Activated CD8-positive, alpha-beta T cell treated with anti-CD3 and anti-CD28 coated beads, Interleukin-2, amount 10 ng/mL, durations not matched to agents 7 days and 5 days (primary cell): ENCODE measurements around the gene KCNJ1. TPM values are rescaled to one million over a fixed set of nuclear protein-coding genes. Genes with fewer than 3 reads are reported as not detected.

Experiments used
- ATAC-seq: fragments of 150-1000 bp; cut with Tn5 transposase; one replicate; pipeline ENCODE4 v1.10.0; 2021; ENCODE audit warnings: moderate library complexity
- CTCF ChIA-PET: fragments of 350-600 bp; sonication (Branson Sonifier 250); formaldehyde crosslinking; loops from one replicate; lab custom pipeline; 2021; ENCODE audit warnings: antibody characterized with exemption; lab: Charles Lee
- POLR2A ChIA-PET: fragments of 350-600 bp; sonication (Branson Sonifier 250); formaldehyde crosslinking; loops from one replicate; lab custom pipeline; 2021; ENCODE audit warnings: antibody characterized with exemption; lab: Charles Lee
- DNase-seq: peaks from one replicate; pipeline ENCODE4 v3.0.0-alpha.2; 2020
- H3K27ac Mint-ChIP-seq: one replicate; pipeline ENCODE4 v1.8.0; 2021; ENCODE audit warnings: mild to moderate bottlenecking, mixed read lengths
- H3K27me3 Mint-ChIP-seq: one replicate; pipeline ENCODE4 v1.8.0; 2021; ENCODE audit warnings: low read depth, mixed read lengths
- H3K36me3 Mint-ChIP-seq: one replicate; pipeline ENCODE4 v1.8.0; 2021; ENCODE audit warnings: low read depth, mixed read lengths
- H3K4me1 Mint-ChIP-seq: one replicate; pipeline ENCODE4 v1.8.0; 2021; ENCODE audit warnings: low read depth, mixed read lengths
- H3K4me3 Mint-ChIP-seq: one replicate; pipeline ENCODE4 v1.8.0; 2021; ENCODE audit warnings: mild to moderate bottlenecking, mixed read lengths
- H3K9me3 Mint-ChIP-seq: one replicate; pipeline ENCODE4 v1.8.0; 2022; ENCODE audit warnings: mixed read lengths; ENCODE audit not compliant: insufficient read depth
- total RNA-seq, 2 experiments: library from RNA; stranded (reverse); gene quantifications; one replicate each; pipeline ENCODE4 v1.2.3, GENCODE V29; 2021

The KCNJ1 gene
- total RNA-seq, result not detected

- H3K27me3 Mint-ChIP-seq, result peaks cover 8% of the 10 kb centered on the region
- ChIA-PET CTCF (interaction anchor here (1.4 kb wide), 2 partner anchors 37 to 710 kb away, joined by 3 to 4 read pairs; no protein-coding TSS in a partner anchor), POLR2A (no interaction called here)
- DNase-seq, result peak; percentile 60
- no peaks in the 10 kb centered on the region for H3K4me1 Mint-ChIP-seq
- H3K4me3 Mint-ChIP-seq, result no peak within 1 kb of the TSS
- peak; percentile 45 for ATAC-seq
- H3K36me3 Mint-ChIP-seq, result no peaks in the 10 kb centered on the region
- H3K27ac Mint-ChIP-seq, result no peak within 1 kb of the TSS
- no peaks in the 10 kb centered on the region for H3K9me3 Mint-ChIP-seq
Measured at GRCh38 chr11:128867277-128867676, at the start of gene KCNJ1. KCNJ1 (minus strand) TSS chr11:128867296; CDS start chr11:128840243, 27,053 bp downstream.

- H3K27me3 Mint-ChIP-seq, result peaks cover 2% of the 10 kb centered on the region
- no peaks in the 10 kb centered on the region for H3K9me3 Mint-ChIP-seq
- ATAC-seq, result no peak
- H3K4me1 Mint-ChIP-seq, result peaks cover 4% of the 10 kb centered on the region
- CTCF ChIA-PET, result no interaction called here
- H3K27ac Mint-ChIP-seq, result no peak overlapping the region
- no peak overlapping the region for H3K4me3 Mint-ChIP-seq
- H3K36me3 Mint-ChIP-seq, result no peaks in the 10 kb centered on the region
- POLR2A ChIA-PET, result interaction anchor here (0.6 kb wide), 1 partner anchor 257 kb away, joined by 3 read pairs; no protein-coding TSS in a partner anchor
- no peak for DNase-seq
Measured at GRCh38 chr11:128916681-128917080, 49.6 kb upstream of the KCNJ1 start.

GRCh38 chr11:128916037-128916572 is 49.0 kb upstream of the KCNJ1 start:
- no peak for ATAC-seq
- no peak for DNase-seq
- H3K4me3 Mint-ChIP-seq, result no peak overlapping the region
- ChIA-PET CTCF (no interaction called here), POLR2A (no interaction called here)
- H3K4me1 Mint-ChIP-seq, result peaks cover 4% of the 10 kb centered on the region
- no peak overlapping the region for H3K27ac Mint-ChIP-seq
- no peaks in the 10 kb centered on the region for H3K9me3 Mint-ChIP-seq
- H3K36me3 Mint-ChIP-seq, result no peaks in the 10 kb centered on the region
- H3K27me3 Mint-ChIP-seq, result peaks cover 2% of the 10 kb centered on the region

- Mint-ChIP-seq H3K9me3 (no peaks in the 10 kb centered on the region), H3K4me1 (peaks cover 4% of the 10 kb centered on the region), H3K27ac (no peak overlapping the region), H3K4me3 (no peak overlapping the region), H3K36me3 (no peaks in the 10 kb centered on the region), H3K27me3 (peaks cover 2% of the 10 kb centered on the region)
- ChIA-PET POLR2A (no interaction called here), CTCF (interaction anchor here (1.0 kb wide), 1 partner anchor 11 kb away, joined by 3 read pairs; no protein-coding TSS in a partner anchor)
- DNase-seq (no peak), ATAC-seq (no peak)
Measured at GRCh38 chr11:128915149-128915521, 48.0 kb upstream of the KCNJ1 start.

GRCh38 chr11:128914216-128915148 is 47.4 kb upstream of the KCNJ1 start:
- Mint-ChIP-seq H3K36me3 (no peaks in the 10 kb centered on the region), H3K27me3 (peaks cover 6% of the 10 kb centered on the region), H3K9me3 (no peaks in the 10 kb centered on the region), H3K4me1 (peaks cover 4% of the 10 kb centered on the region), H3K27ac (no peak overlapping the region), H3K4me3 (no peak overlapping the region)
- ChIA-PET CTCF (interaction anchor here (1.0 kb wide), 1 partner anchor 10 kb away, joined by 3 read pairs; no protein-coding TSS in a partner anchor), POLR2A (no interaction called here)
- ATAC-seq, result no peak
- DNase-seq, result no peak

- no peak for ATAC-seq
- Mint-ChIP-seq H3K27ac (no peak overlapping the region), H3K27me3 (peaks cover 12% of the 10 kb centered on the region), H3K4me1 (no peaks in the 10 kb centered on the region), H3K4me3 (no peak overlapping the region), H3K36me3 (no peaks in the 10 kb centered on the region), H3K9me3 (no peaks in the 10 kb centered on the region)
- POLR2A ChIA-PET, result no interaction called here
- CTCF ChIA-PET, result no interaction called here
- DNase-seq, result no peak
Measured at GRCh38 chr11:128913806-128914205, 46.7 kb upstream of the KCNJ1 start.

- H3K4me1 Mint-ChIP-seq, result no peaks in the 10 kb centered on the region
- H3K9me3 Mint-ChIP-seq, result no peaks in the 10 kb centered on the region
- peaks cover 28% of the 10 kb centered on the region for H3K27me3 Mint-ChIP-seq
- H3K36me3 Mint-ChIP-seq, result no peaks in the 10 kb centered on the region
- no peak overlapping the region for H3K27ac Mint-ChIP-seq
- DNase-seq (no peak), ATAC-seq (no peak)
- ChIA-PET POLR2A (no interaction called here), CTCF (interaction anchor here (1.2 kb wide), 1 partner anchor 26 kb away, joined by 4 read pairs; no protein-coding TSS in a partner anchor)
- no peak overlapping the region for H3K4me3 Mint-ChIP-seq
Measured at GRCh38 chr11:128911701-128912100, 44.6 kb upstream of the KCNJ1 start.

- ChIA-PET CTCF (interaction anchor here (1.2 kb wide), 1 partner anchor 26 kb away, joined by 4 read pairs; no protein-coding TSS in a partner anchor), POLR2A (no interaction called here)
- DNase-seq, result no peak
- no peak for ATAC-seq
- Mint-ChIP-seq H3K27ac (no peak overlapping the region), H3K4me3 (no peak overlapping the region), H3K9me3 (no peaks in the 10 kb centered on the region), H3K36me3 (no peaks in the 10 kb centered on the region), H3K4me1 (peaks cover 1% of the 10 kb centered on the region), H3K27me3 (peaks cover 31% of the 10 kb centered on the region)
Measured at GRCh38 chr11:128911239-128911638, 44.1 kb upstream of the KCNJ1 start.

GRCh38 chr11:128910576-128910975 is 43.5 kb upstream of the KCNJ1 start:
- peaks cover 7% of the 10 kb centered on the region for H3K4me1 Mint-ChIP-seq
- H3K27ac Mint-ChIP-seq, result no peak overlapping the region
- ATAC-seq (no peak), DNase-seq (no peak)
- ChIA-PET POLR2A (no interaction called here), CTCF (interaction anchor here (1.2 kb wide), 1 partner anchor 26 kb away, joined by 5 read pairs; no protein-coding TSS in a partner anchor)
- H3K27me3 Mint-ChIP-seq, result peaks cover 31% of the 10 kb centered on the region
- no peaks in the 10 kb centered on the region for H3K36me3 Mint-ChIP-seq
- H3K9me3 Mint-ChIP-seq, result no peaks in the 10 kb centered on the region
- no peak overlapping the region for H3K4me3 Mint-ChIP-seq

- ChIA-PET POLR2A (no interaction called here), CTCF (interaction anchor here (1.2 kb wide), 1 partner anchor 25 kb away, joined by 5 read pairs; no protein-coding TSS in a partner anchor)
- Mint-ChIP-seq H3K27me3 (peaks cover 34% of the 10 kb centered on the region), H3K36me3 (no peaks in the 10 kb centered on the region), H3K4me1 (peaks cover 9% of the 10 kb centered on the region), H3K9me3 (no peaks in the 10 kb centered on the region), H3K27ac (no peak overlapping the region), H3K4me3 (no peak overlapping the region)
- DNase-seq (no peak), ATAC-seq (no peak)
Measured at GRCh38 chr11:128909438-128910125, 42.5 kb upstream of the KCNJ1 start.

GRCh38 chr11:128908391-128909246 is 41.5 kb upstream of the KCNJ1 start:
- no peak overlapping the region for H3K4me3 Mint-ChIP-seq
- ChIA-PET POLR2A (no interaction called here), CTCF (interaction anchor here (1.0 to 3.7 kb wide), 3 partner anchors 22 to 48 kb away, joined by 3 to 16 read pairs (median 6); no protein-coding TSS in a partner anchor)
- peaks cover 44% of the 10 kb centered on the region for H3K27me3 Mint-ChIP-seq
- DNase-seq (no peak), ATAC-seq (no peak)
- H3K36me3 Mint-ChIP-seq, result no peaks in the 10 kb centered on the region
- H3K9me3 Mint-ChIP-seq, result no peaks in the 10 kb centered on the region
- no peak overlapping the region for H3K27ac Mint-ChIP-seq
- peaks cover 12% of the 10 kb centered on the region for H3K4me1 Mint-ChIP-seq
